Left ventricle myocardium inferior (tissue), 1 donor: ENCODE results near the gene RAB9A. TPM values are rescaled to one million over a fixed set of nuclear protein-coding genes. Genes with fewer than 3 reads are reported as not detected.

Source experiments
- DNase-seq: peaks from one replicate; pipeline ENCODE4 v3.0.0-alpha.2; 2020
- H3K27ac ChIP-seq: fragments of 200-600 bp; replicated peaks from 2 replicates; pipeline ENCODE4 v1.8.0; 2021
- H3K27me3 ChIP-seq: fragments of 200-600 bp; 2 replicates; pipeline ENCODE4 v1.8.0; 2021; ENCODE audit warnings: low read depth
- H3K36me3 ChIP-seq: fragments of 200-600 bp; 2 replicates; pipeline ENCODE4 v1.8.0; 2021
- H3K4me1 ChIP-seq: fragments of 200-600 bp; 2 replicates; pipeline ENCODE4 v1.8.0; 2021
- H3K4me3 ChIP-seq: fragments of 200-600 bp; 2 replicates; pipeline ENCODE4 v1.8.0; 2021; ENCODE audit warnings: mild to moderate bottlenecking, moderate library complexity
- H3K9me3 ChIP-seq: fragments of 200-600 bp; replicated peaks from 2 replicates; pipeline ENCODE4 v1.8.0; 2021
- intact Hi-C: fragments of 100-400 bp; cut with micrococcal nuclease; formaldehyde crosslinking; loops from one replicate; pipeline ENCODE4 v1.11.0; 2022
- total RNA-seq: library from RNA; stranded (reverse); fragmentation: NEBNext Ultra II Directional; extraction: Animal tissue kit (Norgen Biotek cat#: 25700); gene quantifications from one replicate; pipeline ENCODE4 v1.2.1, GENCODE V29; 2021
- TF ChIP-seq, protein P1 (sequence below): fragments of 200-600 bp; IDR thresholded peaks from 2 replicates; pipeline ENCODE4 v1.8.0; 2021; ENCODE audit warnings: antibody characterized with exemption, mild to moderate bottlenecking, borderline replicate concordance
- donor health status: DM: no; HTN: yes; CAD: no; lungs with severe emphysema.

The RAB9A gene
- total RNA-seq, 1 donor from 2014 or later = 22.2 TPM

DNA sequence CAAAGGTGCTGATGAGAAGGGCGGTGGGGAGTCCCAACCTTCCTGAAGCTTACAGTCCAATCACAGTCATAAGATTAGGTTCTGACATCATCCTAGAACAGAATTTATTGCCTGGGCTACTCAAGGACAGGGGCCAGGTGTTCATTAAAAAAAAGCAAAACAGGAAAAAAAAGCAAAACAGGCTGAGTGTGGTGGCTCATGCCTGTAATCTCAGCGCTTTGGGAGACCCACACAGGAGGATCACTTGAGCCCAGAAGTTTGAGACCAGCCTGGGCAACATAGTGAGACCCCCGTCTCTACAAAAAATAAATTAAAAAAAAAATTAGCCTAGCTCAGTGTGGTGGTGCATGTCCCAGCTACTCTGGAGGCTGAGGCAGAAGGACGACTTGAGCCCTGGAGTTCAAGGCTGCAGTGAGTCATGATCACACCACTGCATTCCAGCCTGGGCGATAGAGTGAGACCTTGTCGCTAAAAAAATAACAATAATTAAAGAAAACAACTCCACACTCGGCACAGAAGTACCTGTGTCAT lies 3.0 kb downstream of the RAB9A start:
- no peak for DNase-seq
- intact Hi-C loops = no loop called here
- Histone ChIP-seq H3K4me3 (no peak overlapping the region), H3K27ac (no peak overlapping the region), H3K27me3 (no peaks in the 10 kb centered on the region), H3K9me3 (no peaks in the 10 kb centered on the region), H3K4me1 (peaks cover 60% of the 10 kb centered on the region), H3K36me3 (no peaks in the 10 kb centered on the region)
- TF ChIP-seq, protein P1, sequence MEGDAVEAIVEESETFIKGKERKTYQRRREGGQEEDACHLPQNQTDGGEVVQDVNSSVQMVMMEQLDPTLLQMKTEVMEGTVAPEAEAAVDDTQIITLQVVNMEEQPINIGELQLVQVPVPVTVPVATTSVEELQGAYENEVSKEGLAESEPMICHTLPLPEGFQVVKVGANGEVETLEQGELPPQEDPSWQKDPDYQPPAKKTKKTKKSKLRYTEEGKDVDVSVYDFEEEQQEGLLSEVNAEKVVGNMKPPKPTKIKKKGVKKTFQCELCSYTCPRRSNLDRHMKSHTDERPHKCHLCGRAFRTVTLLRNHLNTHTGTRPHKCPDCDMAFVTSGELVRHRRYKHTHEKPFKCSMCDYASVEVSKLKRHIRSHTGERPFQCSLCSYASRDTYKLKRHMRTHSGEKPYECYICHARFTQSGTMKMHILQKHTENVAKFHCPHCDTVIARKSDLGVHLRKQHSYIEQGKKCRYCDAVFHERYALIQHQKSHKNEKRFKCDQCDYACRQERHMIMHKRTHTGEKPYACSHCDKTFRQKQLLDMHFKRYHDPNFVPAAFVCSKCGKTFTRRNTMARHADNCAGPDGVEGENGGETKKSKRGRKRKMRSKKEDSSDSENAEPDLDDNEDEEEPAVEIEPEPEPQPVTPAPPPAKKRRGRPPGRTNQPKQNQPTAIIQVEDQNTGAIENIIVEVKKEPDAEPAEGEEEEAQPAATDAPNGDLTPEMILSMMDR = no peak

DNA sequence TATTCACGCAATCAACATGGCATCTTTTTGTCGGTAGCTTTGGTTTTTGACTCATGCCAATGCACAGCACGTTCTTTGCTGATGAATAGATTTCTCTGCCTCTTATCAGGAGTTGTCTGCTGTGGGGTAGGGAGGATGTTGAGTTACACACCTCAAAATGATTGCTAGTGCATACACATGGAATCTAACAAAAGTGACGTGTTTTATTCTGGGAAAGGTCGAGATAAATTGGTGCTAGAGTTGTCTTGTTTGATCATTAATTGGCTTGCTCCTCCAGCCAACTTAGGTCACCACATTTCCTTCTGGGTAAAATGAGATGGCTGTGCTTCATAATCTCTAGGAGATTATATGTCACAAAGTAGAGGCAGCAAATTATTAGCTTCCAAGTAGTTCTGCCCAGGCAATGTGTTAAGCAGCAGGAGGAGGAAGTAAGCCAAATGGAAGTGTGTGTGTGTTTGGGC lies 3.9 kb downstream of the RAB9A start:
- no peak overlapping the region for H3K27ac ChIP-seq
- H3K4me3 ChIP-seq = no peak overlapping the region
- DNase-seq = no peak
- H3K27me3 ChIP-seq = no peaks in the 10 kb centered on the region
- H3K36me3 ChIP-seq = no peaks in the 10 kb centered on the region
- no peaks in the 10 kb centered on the region for H3K9me3 ChIP-seq
- intact Hi-C loops = no loop called here
- peaks cover 65% of the 10 kb centered on the region for H3K4me1 ChIP-seq
- TF ChIP-seq, protein P1 = no peak

DNA sequence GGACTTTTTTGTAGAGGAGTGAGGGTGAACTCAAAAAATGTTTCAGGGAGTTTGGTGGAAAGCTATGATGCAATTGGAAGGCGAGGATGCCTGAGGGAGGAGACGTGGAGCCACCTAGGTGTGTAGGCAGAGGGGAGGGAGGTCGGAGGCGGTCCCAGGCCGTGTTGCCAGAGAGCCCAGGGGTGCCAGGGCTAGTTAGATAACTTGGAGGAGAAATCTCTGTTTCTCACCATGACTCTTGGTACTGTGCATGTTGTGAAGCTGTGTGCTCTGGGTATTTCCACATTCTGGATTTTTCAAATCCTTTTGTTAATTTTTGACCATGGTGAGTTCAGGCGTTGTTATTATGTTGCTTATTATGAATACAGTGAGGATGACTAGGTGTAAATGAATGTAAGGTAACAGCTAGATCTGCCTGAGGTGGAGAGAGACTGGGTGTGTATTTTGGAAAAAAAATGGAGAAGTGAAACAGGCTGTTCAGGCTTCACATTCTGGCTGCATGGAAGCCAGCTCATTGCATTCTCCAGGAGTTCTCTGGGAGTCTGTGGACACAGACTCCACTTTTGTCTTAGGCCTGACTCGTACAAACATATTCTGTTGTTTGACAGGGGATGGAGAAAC lies 4.5 kb downstream of the RAB9A start:
- TF ChIP-seq, protein P1 = no peak
- Histone ChIP-seq H3K27ac (no peak overlapping the region), H3K9me3 (no peaks in the 10 kb centered on the region), H3K4me1 (peaks cover 69% of the 10 kb centered on the region), H3K36me3 (no peaks in the 10 kb centered on the region), H3K27me3 (no peaks in the 10 kb centered on the region), H3K4me3 (no peak overlapping the region)
- no peak for DNase-seq
- intact Hi-C loops = no loop called here

DNA sequence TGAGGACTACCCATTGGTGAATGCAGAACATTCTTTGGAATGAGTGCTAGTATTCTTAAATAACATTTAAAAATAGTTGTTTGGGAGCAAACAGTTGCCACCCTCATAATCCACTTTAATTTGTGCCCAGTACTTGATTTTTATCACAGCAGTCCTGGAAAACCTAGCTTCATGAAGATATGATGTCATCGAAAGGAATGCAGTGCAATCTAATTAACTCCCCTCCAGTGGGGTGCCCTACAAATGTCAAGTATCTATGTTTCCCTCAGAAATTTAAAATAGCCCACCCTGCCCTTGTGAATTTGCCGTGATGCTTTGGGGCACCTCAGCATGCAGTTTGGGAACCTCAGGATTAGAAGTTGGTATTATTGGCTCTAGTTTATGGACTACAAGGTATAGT lies 5.4 kb downstream of the RAB9A start:
- no peaks in the 10 kb centered on the region for H3K27me3 ChIP-seq
- H3K4me1 ChIP-seq = peaks cover 76% of the 10 kb centered on the region
- no peak overlapping the region for H3K4me3 ChIP-seq
- TF ChIP-seq, protein P1 = no peak
- intact Hi-C loops = no loop called here
- no peaks in the 10 kb centered on the region for H3K9me3 ChIP-seq
- H3K36me3 ChIP-seq = no peaks in the 10 kb centered on the region
- no peak overlapping the region for H3K27ac ChIP-seq
- no peak for DNase-seq

DNA sequence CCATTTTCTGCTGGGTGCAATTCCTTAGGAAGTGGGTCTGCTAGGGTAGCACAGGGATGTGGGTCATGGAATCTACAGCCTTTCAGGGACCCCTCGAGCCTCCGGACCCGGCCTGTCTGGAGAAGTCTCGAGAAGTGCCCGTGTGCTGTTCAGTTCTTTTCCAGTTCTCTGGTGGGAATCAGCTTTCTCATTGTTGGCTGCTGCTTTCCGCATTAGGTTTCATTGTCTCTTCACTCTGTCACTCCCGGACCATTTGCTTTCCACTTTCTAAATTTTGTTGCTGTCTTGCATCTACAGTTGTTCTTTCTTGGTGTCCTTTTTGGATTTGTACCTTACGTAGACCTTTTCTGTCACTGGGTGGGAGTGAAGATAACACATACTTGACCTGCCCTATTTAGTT lies 6.1 kb downstream of the RAB9A start:
- H3K27ac ChIP-seq = no peak overlapping the region
- no peaks in the 10 kb centered on the region for H3K27me3 ChIP-seq
- intact Hi-C loops = no loop called here
- TF ChIP-seq, protein P1 = no peak
- H3K36me3 ChIP-seq = no peaks in the 10 kb centered on the region
- H3K4me3 ChIP-seq = no peak overlapping the region
- H3K4me1 ChIP-seq = peaks cover 83% of the 10 kb centered on the region
- no peak for DNase-seq
- H3K9me3 ChIP-seq = no peaks in the 10 kb centered on the region
